DOHH2 (cell line): Measurements from ENCODE around the gene RP2.

Source experiments
- H3F3A ChIP-seq: fragments of 200-600 bp; sonication (generic), shearing (Covaris generic); 2 replicates; pipeline ENCODE4 v1.6.0; 2016; ENCODE audit warnings: antibody characterized with exemption, mild to moderate bottlenecking; ENCODE audit not compliant: control insufficient read depth, insufficient read depth
- H3K27ac ChIP-seq: fragments of 200-600 bp; sonication (generic); 2 replicates; pipeline ENCODE4 v1.5.1; 2014; ENCODE audit warnings: low read depth, mild to moderate bottlenecking, low read length, moderate library complexity
- H3K27me3 ChIP-seq: fragments of 200-600 bp; sonication (generic); 2 replicates; pipeline ENCODE4 v1.6.1; 2014; ENCODE audit warnings: mild to moderate bottlenecking, low read length, mixed read lengths; ENCODE audit not compliant: control insufficient read depth
- H3K36me3 ChIP-seq: fragments of 200-600 bp; sonication (generic); 2 replicates; pipeline ENCODE4 v1.6.1; 2014; ENCODE audit warnings: mild to moderate bottlenecking, low read length, moderate library complexity, mixed read lengths; ENCODE audit not compliant: control insufficient read depth
- H3K4me1 ChIP-seq: fragments of 200-600 bp; sonication (generic); 2 replicates; pipeline ENCODE4 v1.6.1; 2014; ENCODE audit warnings: mild to moderate bottlenecking, low read length, mixed read lengths; ENCODE audit not compliant: control insufficient read depth
- H3K4me2 ChIP-seq: fragments of 200-600 bp; sonication (generic); 2 replicates; pipeline ENCODE4 v1.6.0; 2014; ENCODE audit warnings: mild to moderate bottlenecking, low read length, moderate library complexity
- H3K4me3 ChIP-seq: fragments of 200-600 bp; sonication (generic); 2 replicates; pipeline ENCODE4 v1.5.1; 2014; ENCODE audit warnings: mild to moderate bottlenecking, low read length, mixed read lengths
- H3K79me2 ChIP-seq: fragments of 200-600 bp; sonication (generic); 2 replicates; pipeline ENCODE4 v1.6.1; 2014; ENCODE audit warnings: mild to moderate bottlenecking, low read length, mixed read lengths; ENCODE audit not compliant: control insufficient read depth
- H3K9me2 ChIP-seq: fragments of 200-600 bp; sonication (generic); replicated peaks from 2 replicates; pipeline ENCODE4 v1.6.1; 2014; ENCODE audit warnings: mild to moderate bottlenecking, low read length, mixed read lengths; ENCODE audit not compliant: control insufficient read depth
- H3K9me3 ChIP-seq: fragments of 200-600 bp; sonication (generic); 2 replicates; pipeline ENCODE4 v1.6.1; 2014; ENCODE audit warnings: antibody characterized with exemption, low read length, mixed read lengths; ENCODE audit not compliant: control insufficient read depth, insufficient read depth
- H4K20me1 ChIP-seq: fragments of 200-600 bp; sonication (generic); 2 replicates; pipeline ENCODE4 v1.6.0; 2014; ENCODE audit warnings: low read depth, mild to moderate bottlenecking, antibody characterized with exemption, low read length, moderate library complexity; ENCODE audit not compliant: control insufficient read depth, insufficient read depth
- EZH2phosphoT487 ChIP-seq: fragments of 200-600 bp; sonication (generic); IDR thresholded peaks from 2 replicates; pipeline ENCODE4 v1.6.1; 2017; ENCODE audit warnings: borderline replicate concordance, mild to moderate bottlenecking, antibody characterized with exemption, low read length, moderate library complexity, mixed read lengths
- TF ChIP-seq, protein P1 (sequence below): fragments of 200-600 bp; sonication (generic); IDR thresholded peaks from one replicate; pipeline ENCODE4 v1.5.1; 2014; ENCODE audit warnings: antibody characterized with exemption, mild to moderate bottlenecking, low read depth, low read length; ENCODE audit not compliant: poor library complexity, severe bottlenecking

RP2 gene

DNA sequence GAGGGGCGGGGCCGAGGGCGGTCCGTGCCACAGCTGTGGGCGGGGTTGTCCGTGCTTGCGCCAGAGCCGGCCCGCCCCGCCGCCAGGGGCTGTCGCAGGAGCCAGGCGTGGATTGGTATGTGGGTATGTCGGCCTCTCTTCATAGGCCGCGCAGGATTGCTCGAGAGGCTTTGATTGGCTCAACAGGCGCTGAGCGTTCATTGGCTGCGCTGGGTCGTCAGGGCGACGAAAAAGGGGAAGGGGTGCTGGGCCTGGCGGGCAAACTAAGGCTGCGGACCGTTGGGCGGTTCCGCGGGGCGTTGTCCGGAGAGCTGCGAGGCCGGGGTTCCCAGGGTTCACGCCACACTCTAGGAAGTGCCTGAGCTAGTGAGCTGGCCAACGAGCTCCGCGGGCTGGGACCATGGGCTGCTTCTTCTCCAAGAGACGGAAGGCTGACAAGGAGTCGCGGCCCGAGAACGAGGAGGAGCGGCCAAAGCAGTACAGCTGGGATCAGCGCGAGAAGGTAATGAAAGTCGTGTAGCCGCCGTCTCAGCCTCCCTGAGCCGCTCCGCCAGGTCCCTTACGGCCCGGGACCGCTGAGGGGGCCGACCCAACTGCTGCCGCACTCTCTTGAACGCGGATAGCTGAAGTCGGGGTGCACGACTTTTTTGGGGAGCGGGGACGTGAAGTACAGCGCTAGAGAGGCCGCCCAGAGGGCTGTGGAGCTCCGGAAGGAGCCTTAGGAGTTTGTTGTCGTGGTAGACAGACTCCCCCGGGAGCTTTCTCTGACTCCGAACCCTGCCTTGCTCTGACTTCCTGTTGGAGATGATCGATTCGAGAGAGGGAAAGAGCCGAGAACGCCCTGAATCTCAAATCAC, at the start of gene RP2:
Gene RP2, plus strand, starts transcription at position 343 of the 857 bp plus-strand sequence. Its CDS starts 58 bp downstream, at position 401.
- TF ChIP-seq EZH2phosphoT487: no peak
- TF ChIP-seq, protein P1, sequence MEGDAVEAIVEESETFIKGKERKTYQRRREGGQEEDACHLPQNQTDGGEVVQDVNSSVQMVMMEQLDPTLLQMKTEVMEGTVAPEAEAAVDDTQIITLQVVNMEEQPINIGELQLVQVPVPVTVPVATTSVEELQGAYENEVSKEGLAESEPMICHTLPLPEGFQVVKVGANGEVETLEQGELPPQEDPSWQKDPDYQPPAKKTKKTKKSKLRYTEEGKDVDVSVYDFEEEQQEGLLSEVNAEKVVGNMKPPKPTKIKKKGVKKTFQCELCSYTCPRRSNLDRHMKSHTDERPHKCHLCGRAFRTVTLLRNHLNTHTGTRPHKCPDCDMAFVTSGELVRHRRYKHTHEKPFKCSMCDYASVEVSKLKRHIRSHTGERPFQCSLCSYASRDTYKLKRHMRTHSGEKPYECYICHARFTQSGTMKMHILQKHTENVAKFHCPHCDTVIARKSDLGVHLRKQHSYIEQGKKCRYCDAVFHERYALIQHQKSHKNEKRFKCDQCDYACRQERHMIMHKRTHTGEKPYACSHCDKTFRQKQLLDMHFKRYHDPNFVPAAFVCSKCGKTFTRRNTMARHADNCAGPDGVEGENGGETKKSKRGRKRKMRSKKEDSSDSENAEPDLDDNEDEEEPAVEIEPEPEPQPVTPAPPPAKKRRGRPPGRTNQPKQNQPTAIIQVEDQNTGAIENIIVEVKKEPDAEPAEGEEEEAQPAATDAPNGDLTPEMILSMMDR: no peak
- Histone ChIP-seq H3K9me2 (no peaks in the 10 kb centered on the region), H3K36me3 (no peaks in the 10 kb centered on the region; the same call in 1 of the 2 replicates), H3K27ac (peak within 1 kb of the TSS; percentile 76), H3K4me1 (peaks cover 62% of the 10 kb centered on the region), H3K9me3 (no peaks in the 10 kb centered on the region), H3K4me2 (peak within 1 kb of the TSS; percentile 75), H3K79me2 (peaks cover 51% of the 10 kb centered on the region), H3F3A (peaks cover 16% of the 10 kb centered on the region; the same call in 1 of the 2 replicates), H3K27me3 (no peaks in the 10 kb centered on the region), H4K20me1 (no peaks in the 10 kb centered on the region), H3K4me3 (peak within 1 kb of the TSS; percentile 93)

DNA sequence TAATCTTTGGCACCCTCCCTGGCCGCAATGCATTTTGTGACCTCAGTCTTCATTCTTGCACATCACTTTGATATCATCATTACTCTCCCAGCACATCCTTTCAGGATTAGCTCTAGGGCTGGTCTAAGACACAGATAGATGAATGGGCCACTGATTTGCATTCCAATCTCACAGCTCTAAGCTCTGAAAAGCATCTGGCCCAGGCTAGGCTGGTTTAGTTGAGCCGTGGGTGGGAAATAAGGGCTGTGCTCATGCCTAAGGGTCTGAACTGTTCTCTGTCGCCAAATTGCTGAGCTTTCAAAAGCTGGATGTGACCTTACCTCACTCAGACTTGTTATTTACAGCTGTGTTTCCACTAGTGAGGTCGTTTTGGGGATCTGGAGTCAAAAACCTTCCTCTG, 47.9 kb upstream of the RP2 start:
- Histone ChIP-seq H3K27ac (no peak overlapping the region), H3K79me2 (no peaks in the 10 kb centered on the region)

DNA sequence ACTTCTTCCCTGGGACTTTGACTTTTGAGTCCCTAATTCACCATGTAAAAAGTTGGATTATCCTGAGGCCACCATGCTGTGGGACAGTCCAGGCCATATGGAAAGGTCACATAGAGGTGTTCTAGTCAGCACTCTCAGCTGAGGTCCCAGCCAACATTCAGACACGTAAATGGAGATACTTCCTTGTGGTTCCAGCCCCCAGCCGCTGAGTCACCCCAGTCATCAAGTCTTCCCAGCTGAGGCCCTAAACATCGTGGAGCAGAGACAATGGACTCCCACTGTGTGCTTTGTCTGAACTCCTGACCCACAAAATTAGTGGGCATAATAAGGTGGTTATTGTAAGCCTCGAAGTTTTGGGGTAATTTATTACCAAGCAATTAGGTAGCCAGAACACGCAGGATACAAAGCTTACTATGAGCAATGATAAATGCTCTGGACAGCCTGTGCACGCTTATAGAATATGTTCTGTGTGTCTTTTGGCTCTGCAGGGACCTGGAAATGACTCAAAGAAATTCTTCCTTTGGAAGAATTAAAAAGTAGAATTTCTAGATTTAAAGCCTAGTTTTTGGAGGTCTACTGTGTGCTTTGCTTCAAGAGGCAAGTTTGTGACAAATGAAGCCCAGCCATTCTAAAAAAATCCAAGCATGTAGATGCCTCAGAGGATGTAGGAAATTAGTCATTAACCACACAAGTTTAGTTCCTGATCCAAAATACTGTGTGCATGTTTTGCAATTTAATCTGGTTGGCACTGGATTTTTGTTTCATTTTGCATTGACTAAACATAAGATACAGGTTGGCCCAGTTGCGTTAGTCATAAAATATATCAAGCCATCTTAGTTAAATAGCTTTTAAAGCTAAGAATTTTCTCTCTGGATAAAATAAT, 44.7 kb upstream of the RP2 start:
- Histone ChIP-seq H3K27ac (no peak overlapping the region), H3K79me2 (no peaks in the 10 kb centered on the region), H3K27me3 (no peaks in the 10 kb centered on the region), H3K4me1 (0 out of 2 replicates have a peak, but pooled peaks cover 2% of the 10 kb centered on the region), H4K20me1 (no peaks in the 10 kb centered on the region), H3F3A (no peaks in the 10 kb centered on the region), H3K36me3 (no peaks in the 10 kb centered on the region), H3K4me3 (no peak overlapping the region), H3K4me2 (no peak overlapping the region), H3K9me2 (no peaks in the 10 kb centered on the region), H3K9me3 (no peaks in the 10 kb centered on the region)
- TF ChIP-seq, protein P1: no peak
- TF ChIP-seq EZH2phosphoT487: no peak

More for the DNA sequence above, 47.9 kb upstream of the RP2 start:
- TF ChIP-seq EZH2phosphoT487: no peak
- TF ChIP-seq, protein P1: no peak
- no peaks in the 10 kb centered on the region for H3K9me2 ChIP-seq
- H3K36me3 ChIP-seq: no peaks in the 10 kb centered on the region
- no peak overlapping the region for H3K4me3 ChIP-seq
- no peaks in the 10 kb centered on the region for H3K9me3 ChIP-seq
- H3K4me2 ChIP-seq: no peak overlapping the region
- 0 out of 2 replicates have a peak, but pooled peaks cover 2% of the 10 kb centered on the region for H3K4me1 ChIP-seq
- no peaks in the 10 kb centered on the region for H3F3A ChIP-seq
- H3K27me3 ChIP-seq: no peaks in the 10 kb centered on the region
- H4K20me1 ChIP-seq: no peaks in the 10 kb centered on the region
